HAP-1 (cell line): ENCODE measurements around the gene CPA1.
A peak's percentile ranks its signal among the peaks of the same experiment; 100 is the strongest.

Source experiments
- DNase-seq, 2 experiments: peaks; one replicate each; pipeline ENCODE4 v3.0.0-alpha.2; 2016 to 2020; ENCODE audit warnings: low spot score in 2 of 2
- H3K27me3 ChIP-seq: fragments of 250-450 bp; sonication (Bioruptor Pico); 2 replicates; pipeline ENCODE4 v1.5.1; 2020; ENCODE audit warnings: low read depth, mild to moderate bottlenecking, moderate library complexity
- H3K36me3 ChIP-seq: fragments of 250-450 bp; sonication (Bioruptor Pico); replicated peaks from 2 replicates; pipeline ENCODE4 v1.5.1; 2020; ENCODE audit warnings: mild to moderate bottlenecking
- H3K4me1 ChIP-seq: fragments of 250-450 bp; sonication (Bioruptor Pico); 2 replicates; pipeline ENCODE4 v1.5.1; 2020; ENCODE audit warnings: mild to moderate bottlenecking
- H3K4me3 ChIP-seq: fragments of 250-450 bp; sonication (Bioruptor Pico); 2 replicates; pipeline ENCODE4 v1.5.1; 2020; ENCODE audit warnings: mild to moderate bottlenecking, moderate library complexity
- H3K9me3 ChIP-seq: fragments of 250-450 bp; sonication (Bioruptor Pico); 2 replicates; pipeline ENCODE4 v1.5.1; 2020; ENCODE audit warnings: mild to moderate bottlenecking, moderate library complexity
- in situ Hi-C: fragments of 300-500 bp; cut with MboI; formaldehyde crosslinking; loops from 3 replicates; pipeline ENCODE4 v1.14.3; 2020; ENCODE audit warnings: low sequenced_read_pairs, inconsistent platforms, mixed read lengths

Gene CPA1

DNA sequence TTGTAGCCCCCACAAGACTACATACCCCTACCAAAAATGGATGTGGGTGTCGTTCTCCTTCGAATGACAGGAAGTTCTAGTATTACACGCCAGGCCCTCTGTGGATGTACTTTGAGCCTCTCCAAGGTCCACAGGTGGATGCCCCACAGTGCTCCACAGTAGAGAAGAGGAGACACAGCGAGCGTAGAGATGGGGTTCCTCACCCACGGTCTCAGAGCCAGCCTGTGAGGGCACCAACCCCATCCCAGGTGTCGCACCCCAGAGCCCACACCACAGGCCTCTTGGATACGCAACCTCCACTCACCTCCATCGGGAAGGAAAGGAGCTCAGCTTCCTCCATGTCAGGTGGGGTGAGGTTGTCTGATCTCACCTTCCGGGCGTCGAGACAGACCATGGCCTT is 33.4 kb upstream of the CPA1 start:
- DNase-seq: no peak
- in situ Hi-C loops: no loop called here
- no peaks in the 10 kb centered on the region for H3K27me3 ChIP-seq
- no peak overlapping the region for H3K4me3 ChIP-seq
- H3K36me3 ChIP-seq: no peaks in the 10 kb centered on the region
- H3K4me1 ChIP-seq: peaks cover 11% of the 10 kb centered on the region
- H3K9me3 ChIP-seq: no peaks in the 10 kb centered on the region

DNA sequence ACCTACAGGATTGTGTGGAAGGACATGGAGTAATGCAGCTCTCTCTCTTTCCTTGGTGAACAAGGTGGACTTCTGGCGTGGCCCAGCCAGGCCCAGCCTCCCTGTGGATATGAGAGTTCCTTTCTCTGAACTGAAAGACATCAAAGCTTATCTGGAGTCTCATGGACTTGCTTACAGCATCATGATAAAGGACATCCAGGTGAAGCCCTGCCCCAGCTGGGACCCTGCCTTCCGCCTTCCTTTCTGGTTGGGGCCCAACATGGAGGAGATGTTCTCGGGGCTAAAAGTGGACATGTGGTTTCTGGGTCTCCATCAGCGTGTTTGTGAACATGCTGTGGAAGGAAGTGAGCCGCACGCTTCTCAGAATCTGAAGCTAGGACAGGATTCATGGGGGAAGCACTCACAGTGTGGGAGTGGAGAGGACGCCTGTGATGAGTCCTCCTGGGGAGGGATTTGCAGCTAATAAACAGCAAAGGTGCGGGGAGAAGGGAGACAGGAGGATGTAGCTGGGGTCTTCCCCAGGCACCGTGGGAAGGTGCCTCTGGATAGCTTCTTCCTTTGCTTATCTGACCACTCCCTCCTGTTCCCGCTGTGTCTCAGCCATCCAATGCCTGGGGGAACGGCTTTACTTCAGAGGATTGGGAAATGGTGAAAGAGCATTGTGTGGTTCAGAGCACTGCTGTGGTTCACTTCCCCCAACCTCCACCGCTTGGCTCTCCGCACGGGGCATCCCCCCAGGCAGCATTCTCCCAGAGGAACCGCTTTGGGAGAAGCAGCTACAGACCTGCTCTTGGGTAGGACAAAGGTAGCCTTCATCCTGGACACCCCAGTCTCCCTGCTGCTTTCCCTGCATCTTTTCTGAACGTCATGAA is 30.1 kb upstream of the CPA1 start:
- Histone ChIP-seq H3K36me3 (no peaks in the 10 kb centered on the region), H3K27me3 (no peaks in the 10 kb centered on the region), H3K4me1 (peaks cover 4% of the 10 kb centered on the region), H3K9me3 (no peaks in the 10 kb centered on the region), H3K4me3 (no peak overlapping the region)
- in situ Hi-C loops: no loop called here
- DNase-seq: no peak

DNA sequence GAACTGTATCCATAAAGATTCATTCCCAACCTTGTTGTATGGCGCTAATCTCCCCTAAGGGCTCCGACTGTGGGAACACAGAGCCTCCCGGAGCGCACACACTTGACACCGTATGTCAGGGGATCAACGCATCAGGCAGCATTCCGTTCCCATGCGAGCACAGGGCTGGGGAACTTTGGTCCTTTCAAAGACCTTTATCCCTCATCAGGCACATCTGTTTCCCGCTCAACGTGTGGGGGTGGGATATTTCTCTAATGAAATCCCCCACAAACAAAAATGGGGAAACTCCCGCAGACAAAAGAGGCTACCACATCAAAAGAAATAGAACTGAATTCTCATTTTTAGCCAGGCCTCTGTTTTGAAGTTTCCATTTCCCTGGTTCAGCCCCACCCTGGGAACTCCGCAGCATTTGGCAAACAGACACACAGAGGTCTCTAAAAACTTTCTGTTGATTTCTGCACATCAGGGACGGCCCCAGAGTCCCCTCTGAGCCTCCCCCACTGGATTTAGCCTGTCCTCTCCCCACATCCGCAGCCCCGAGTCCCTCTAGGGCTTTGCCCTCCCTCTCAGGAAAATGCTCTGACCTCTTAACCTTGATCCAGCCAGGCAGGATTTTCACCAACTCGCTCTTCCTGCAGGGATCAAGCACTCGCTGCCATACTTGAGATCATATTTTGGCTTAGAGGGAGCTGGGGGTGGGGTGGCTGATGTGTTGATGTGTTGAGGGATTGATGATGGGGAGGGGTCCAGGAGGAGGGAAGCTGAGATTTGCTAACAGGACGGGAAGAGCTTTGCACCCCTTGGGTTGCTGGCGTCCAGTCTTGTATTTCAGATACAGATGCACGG is 29.1 kb upstream of the CPA1 start:
- no peaks in the 10 kb centered on the region for H3K9me3 ChIP-seq
- H3K36me3 ChIP-seq: no peaks in the 10 kb centered on the region
- no peaks in the 10 kb centered on the region for H3K4me1 ChIP-seq
- no peak overlapping the region for H3K4me3 ChIP-seq
- no peak for DNase-seq
- in situ Hi-C loops: no loop called here
- H3K27me3 ChIP-seq: no peaks in the 10 kb centered on the region

DNA sequence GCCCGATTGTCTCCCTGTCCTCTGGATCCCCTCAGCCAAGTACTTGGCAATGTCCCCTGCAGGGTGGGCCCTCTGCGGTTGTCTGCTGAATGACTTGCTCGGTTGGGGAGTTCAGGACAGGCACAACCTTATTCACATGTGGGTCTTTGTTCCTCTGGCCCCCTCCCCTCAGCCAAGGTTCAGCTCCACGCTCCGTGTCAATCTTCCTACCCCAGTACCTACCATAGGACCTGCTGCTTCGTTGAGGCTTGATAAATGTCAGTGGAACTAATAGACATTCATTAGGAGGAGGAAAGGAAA is 28.6 kb upstream of the CPA1 start:
- in situ Hi-C loops: no loop called here
- H3K9me3 ChIP-seq: no peaks in the 10 kb centered on the region
- no peaks in the 10 kb centered on the region for H3K4me1 ChIP-seq
- H3K36me3 ChIP-seq: no peaks in the 10 kb centered on the region
- DNase-seq: no peak
- no peaks in the 10 kb centered on the region for H3K27me3 ChIP-seq
- no peak overlapping the region for H3K4me3 ChIP-seq

DNA sequence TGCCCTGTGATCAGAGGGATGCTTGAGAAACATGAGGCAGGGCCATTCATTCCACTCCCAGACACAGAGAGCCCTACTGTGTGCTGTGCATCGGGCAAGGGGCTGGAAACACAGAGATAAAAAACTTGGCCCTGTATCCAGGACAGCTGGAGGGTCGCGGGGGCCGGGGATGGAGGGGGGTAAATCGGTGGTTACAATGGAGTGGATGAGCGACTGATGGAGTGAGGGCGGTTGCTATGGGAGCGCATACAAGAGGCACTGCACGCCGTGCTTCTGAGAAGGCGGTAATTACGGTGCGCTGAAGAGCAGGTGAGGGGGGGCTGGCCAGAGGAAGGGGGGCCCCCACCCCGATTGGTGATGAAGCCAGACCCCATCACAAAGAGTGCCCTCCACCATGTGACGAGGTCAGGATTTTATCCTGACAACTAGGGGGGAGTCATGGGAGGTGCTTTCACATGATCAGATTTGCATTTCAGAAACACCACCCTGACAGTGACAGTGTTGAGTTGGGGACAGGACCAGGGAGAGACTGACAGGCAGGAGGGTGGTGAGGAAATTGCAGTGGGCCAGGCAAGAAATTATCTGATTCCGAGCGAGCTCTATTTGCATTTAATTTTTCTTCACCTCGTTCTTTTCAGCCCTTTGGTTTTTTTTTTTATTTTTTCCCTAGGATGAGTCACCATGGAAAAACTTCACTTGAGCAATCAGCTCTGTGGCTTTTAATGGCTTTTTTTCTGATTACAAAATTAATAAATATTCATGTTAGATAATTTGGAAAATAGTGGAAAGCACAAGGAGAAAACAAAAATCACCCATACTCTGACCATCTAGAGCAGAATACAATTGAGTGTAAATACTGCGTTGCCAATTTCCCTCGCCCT is 27.9 kb upstream of the CPA1 start:
- H3K4me3 ChIP-seq: no peak overlapping the region
- no peaks in the 10 kb centered on the region for H3K36me3 ChIP-seq
- no peaks in the 10 kb centered on the region for H3K27me3 ChIP-seq
- no peak for DNase-seq
- H3K9me3 ChIP-seq: no peaks in the 10 kb centered on the region
- in situ Hi-C loops: no loop called here
- no peaks in the 10 kb centered on the region for H3K4me1 ChIP-seq

DNA sequence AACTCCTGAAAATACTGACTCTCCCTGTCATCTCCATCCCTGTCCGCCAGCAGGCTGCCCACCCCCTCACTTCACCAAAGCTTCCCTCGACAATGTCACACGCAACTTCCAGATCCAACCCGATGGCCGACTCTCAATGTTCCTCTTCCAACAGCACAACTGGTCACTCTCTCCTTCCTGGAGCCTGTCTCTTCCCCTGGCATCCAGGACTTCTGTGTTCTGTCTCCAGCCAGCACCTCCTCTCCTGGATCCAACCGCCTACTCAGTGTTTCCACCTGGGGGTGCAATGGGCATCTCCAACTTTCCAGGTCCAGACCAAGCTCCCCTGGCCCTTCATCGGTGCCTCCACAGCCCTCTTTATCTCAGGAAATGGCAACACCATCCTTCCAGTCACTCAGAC is 27.1 kb upstream of the CPA1 start:
- H3K4me1 ChIP-seq: no peaks in the 10 kb centered on the region

DNA sequence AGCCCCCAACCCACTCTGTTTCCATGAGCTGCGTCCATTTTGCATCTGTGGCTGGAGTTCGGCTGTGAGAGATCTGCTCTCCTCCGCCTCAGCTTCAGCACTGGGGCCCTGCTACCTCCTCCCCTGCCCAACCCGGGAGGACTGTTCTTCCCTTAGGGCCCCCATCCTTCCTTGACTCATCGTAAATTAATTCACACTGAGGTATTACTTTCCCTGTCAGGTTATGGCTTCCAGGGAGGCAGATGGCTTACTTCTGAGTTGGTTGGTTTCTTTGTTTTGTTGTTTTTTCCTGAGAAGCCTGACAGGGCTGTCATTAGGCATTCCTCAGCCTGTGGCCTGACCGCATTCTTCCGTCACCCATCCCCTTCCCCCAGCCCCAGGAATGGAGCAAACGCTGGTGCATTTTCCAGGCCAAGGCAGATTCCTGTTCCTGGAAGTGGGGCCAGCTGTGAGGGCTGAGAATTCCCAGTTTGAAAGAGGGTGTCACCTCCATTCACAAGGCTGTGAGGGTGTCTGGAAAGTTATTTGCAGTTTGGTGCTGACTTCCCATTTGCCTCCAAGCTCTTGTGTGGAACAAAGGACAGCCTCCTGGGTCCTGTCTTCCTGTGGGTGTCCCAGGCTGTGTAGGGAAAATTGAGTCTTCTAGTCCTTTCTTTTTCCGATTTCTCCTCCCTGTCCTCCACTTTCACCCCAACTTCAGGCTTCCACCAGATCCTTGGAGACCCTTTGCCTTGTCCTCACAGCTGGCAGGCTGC is 24.0 kb upstream of the CPA1 start:
- in situ Hi-C loops: no loop called here
- Histone ChIP-seq H3K9me3 (0 out of 2 replicates have a peak, but pooled peaks cover 3% of the 10 kb centered on the region), H3K36me3 (no peaks in the 10 kb centered on the region), H3K4me1 (no peaks in the 10 kb centered on the region), H3K4me3 (no peak overlapping the region), H3K27me3 (no peaks in the 10 kb centered on the region)
- peak in 1 of 2 experiments; percentile 51 for DNase-seq

More for the DNA sequence above, 27.1 kb upstream of the CPA1 start:
- Histone ChIP-seq H3K36me3 (no peaks in the 10 kb centered on the region), H3K9me3 (no peaks in the 10 kb centered on the region), H3K27me3 (no peaks in the 10 kb centered on the region), H3K4me3 (no peak overlapping the region)
- DNase-seq: no peak
- in situ Hi-C loops: no loop called here

DNA sequence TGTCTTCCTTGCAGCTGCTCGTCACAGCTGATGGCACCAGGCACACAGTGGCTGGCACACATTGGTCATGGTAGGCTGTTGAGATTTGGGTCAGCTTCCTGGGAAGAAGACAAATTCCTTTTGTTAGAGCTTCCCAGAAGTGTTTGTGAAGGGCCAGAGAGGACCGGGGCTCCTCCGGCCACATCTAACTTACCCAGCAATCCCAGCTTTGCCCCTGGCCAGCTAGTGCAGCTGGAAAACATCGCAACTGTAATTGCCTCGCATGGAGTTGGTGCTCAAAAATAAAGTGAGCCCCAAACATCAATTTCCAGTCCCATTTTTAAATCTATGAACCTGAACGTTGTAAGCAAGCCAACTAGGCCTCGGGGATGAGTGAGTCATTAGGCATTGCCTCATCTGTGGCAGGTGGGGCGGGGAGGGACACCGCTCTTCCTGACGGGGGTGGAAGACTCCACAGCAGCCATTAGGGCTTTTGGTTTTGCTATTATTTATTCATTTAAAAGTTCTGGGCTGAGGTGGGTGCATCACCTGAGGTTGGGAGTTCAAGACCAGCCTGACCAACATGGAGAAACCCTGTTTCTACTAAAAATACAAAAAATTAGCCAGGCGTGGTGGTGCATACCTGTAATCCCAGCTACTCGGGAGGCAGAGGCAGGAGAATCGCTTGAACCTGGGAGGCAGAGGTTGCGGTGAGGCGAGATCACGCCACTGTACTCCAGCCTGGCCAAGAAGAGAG is 23.2 kb upstream of the CPA1 start:
- H3K36me3 ChIP-seq: no peaks in the 10 kb centered on the region
- in situ Hi-C loops: no loop called here
- no peak overlapping the region for H3K4me3 ChIP-seq
- no peaks in the 10 kb centered on the region for H3K4me1 ChIP-seq
- no peak for DNase-seq
- H3K27me3 ChIP-seq: no peaks in the 10 kb centered on the region
- H3K9me3 ChIP-seq: 0 out of 2 replicates have a peak, but pooled peaks cover 3% of the 10 kb centered on the region

DNA sequence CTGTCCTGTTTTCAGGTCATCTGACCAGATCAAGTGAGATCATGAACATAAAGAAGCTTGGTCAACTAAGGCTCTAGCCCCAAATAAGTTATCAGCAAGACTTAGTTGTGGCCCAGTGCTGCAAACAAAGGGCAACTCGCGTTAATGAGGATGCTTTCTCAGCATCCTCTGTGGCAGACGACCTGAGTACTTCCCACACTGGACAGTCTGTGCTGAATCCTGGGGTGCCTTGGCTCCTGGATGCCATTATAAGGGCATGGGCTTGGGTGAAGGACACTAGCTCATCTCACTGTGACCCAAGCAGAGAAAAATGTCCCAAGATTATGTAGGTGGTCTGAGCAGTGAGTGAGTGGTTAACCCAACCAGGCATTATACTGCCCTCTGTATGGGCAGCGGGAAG is 21.8 kb upstream of the CPA1 start:
- no peak for DNase-seq
- in situ Hi-C loops: no loop called here
- Histone ChIP-seq H3K4me3 (no peak overlapping the region), H3K27me3 (no peaks in the 10 kb centered on the region), H3K4me1 (no peaks in the 10 kb centered on the region), H3K36me3 (no peaks in the 10 kb centered on the region), H3K9me3 (0 out of 2 replicates have a peak, but pooled peaks cover 3% of the 10 kb centered on the region)

DNA sequence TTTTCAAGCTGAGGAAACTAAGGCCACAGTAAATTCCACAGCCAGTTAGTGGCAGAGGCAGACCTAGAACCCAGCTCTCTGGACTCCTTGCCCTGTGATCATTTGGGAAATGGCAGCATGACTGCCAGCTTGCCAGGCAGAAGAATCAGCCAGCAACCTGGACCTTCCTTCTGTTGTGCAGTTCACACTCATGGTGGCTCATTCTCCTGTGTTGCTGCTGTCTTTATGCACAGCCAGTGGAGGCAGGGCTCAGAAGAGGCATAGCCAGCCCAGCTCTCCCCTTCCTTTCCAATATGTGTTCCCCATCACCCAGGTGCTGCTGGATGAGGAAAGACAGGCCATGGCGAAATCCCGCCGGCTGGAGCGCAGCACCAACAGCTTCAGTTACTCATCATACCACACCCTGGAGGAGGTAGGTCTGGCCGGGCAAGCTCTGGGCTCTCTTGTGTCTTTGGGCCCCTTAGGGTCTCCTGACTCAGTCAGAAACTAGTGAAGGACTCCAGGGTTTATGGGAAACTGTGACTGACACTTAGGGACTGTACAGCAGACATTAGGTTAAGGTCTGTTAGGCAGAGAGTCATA is 20.9 kb upstream of the CPA1 start:
- in situ Hi-C loops: no loop called here
- DNase-seq: no peak
- Histone ChIP-seq H3K9me3 (0 out of 2 replicates have a peak, but pooled peaks cover 3% of the 10 kb centered on the region), H3K4me1 (no peaks in the 10 kb centered on the region), H3K4me3 (no peak overlapping the region), H3K36me3 (no peaks in the 10 kb centered on the region), H3K27me3 (no peaks in the 10 kb centered on the region)

DNA sequence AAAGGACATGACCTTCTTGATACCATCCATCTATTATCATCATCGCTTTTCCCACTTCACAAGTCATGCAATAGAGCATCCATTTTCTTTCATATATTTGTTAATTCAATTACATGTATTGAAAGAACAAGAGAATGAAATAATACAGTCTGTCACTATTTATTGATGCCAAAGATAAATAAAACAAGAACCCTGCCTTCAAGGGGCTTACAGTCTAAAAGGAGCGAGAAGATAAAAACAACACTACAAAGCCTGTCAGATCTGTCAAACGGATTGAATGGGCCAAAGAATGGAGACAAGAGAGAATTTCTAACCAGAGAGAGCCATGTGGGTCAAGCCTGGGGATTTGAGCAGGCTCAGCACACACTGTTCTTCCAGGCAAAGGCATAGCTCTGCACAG is 19.8 kb upstream of the CPA1 start:
- in situ Hi-C loops: no loop called here
- no peak overlapping the region for H3K4me3 ChIP-seq
- no peak for DNase-seq
- H3K27me3 ChIP-seq: no peaks in the 10 kb centered on the region
- H3K4me1 ChIP-seq: no peaks in the 10 kb centered on the region
- H3K9me3 ChIP-seq: 0 out of 2 replicates have a peak, but pooled peaks cover 3% of the 10 kb centered on the region
- H3K36me3 ChIP-seq: no peaks in the 10 kb centered on the region

DNA sequence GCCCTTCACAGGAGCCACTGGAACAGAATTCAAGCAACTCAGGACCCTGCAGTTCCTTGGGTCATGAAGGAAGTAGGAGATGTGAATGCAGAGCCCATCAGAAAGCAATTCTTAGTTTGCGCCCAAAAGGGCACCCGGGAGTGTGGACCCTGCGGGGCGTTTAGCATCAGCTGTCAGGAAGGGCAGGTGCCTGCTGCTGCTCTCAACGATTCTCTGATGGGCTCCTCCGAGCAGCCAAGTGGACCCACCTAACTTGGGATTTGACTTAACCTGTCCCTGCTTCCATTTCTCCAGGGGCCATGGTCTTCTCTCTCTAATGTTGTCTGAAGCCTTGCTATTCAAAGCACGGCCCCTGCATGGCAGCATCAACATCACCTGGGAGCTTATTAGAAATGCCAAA is 18.6 kb upstream of the CPA1 start:
- H3K36me3 ChIP-seq: no peaks in the 10 kb centered on the region
- H3K27me3 ChIP-seq: no peaks in the 10 kb centered on the region
- in situ Hi-C loops: no loop called here
- no peaks in the 10 kb centered on the region for H3K4me1 ChIP-seq
- H3K4me3 ChIP-seq: no peak overlapping the region
- no peak for DNase-seq
- 0 out of 2 replicates have a peak, but pooled peaks cover 3% of the 10 kb centered on the region for H3K9me3 ChIP-seq
